HepG2 (cell line): ENCODE measurements around the gene RUSF1. TPM values are rescaled to one million over a fixed set of nuclear protein-coding genes. Genes with fewer than 3 reads are reported as not detected.

Experiments used
- AGO1 ChIP-seq: fragments of 200-400 bp; formaldehyde crosslinking; IDR thresholded peaks from 2 replicates; pipeline ENCODE4 v1.6.1; 2017; ENCODE audit warnings: mild to moderate bottlenecking, low read depth, low read length, moderate library complexity; ENCODE audit not compliant: poor library complexity, severe bottlenecking
- CREB1 ChIP-seq, 2 experiments: fragments of 450-650 bp in 1 of 2; IDR thresholded peaks; 2 replicates each; pipeline ENCODE4 v1.6.1; 2016 to 2017; ENCODE audit warnings: control low read depth in 1 of 2, mild to moderate bottlenecking in 1 of 2, missing compliant biosample characterization in 1 of 2, missing genetic modification characterization in 1 of 2
- POLR2A ChIP-seq, 2 experiments: IDR thresholded peaks; 2 replicates each; pipeline ENCODE4 v1.6.1; 2011; ENCODE audit warnings: low read depth in 2 of 2, low read length in 2 of 2, mild to moderate bottlenecking in 1 of 2, moderate library complexity in 1 of 2; ENCODE audit not compliant: insufficient read depth in 1 of 2
- TCF12 ChIP-seq, 2 experiments: fragments of 450-650 bp in 1 of 2; sonication (generic) in 1 of 2; formaldehyde crosslinking in 1 of 2; IDR thresholded peaks; 2 replicates each; pipeline versions ENCODE4 v1.6.1 to v1.8.0; 2017 to 2022; ENCODE audit warnings: antibody characterized with exemption in 1 of 2, mild to moderate bottlenecking in 1 of 2, missing genetic modification reagents in 1 of 2, moderate library complexity in 1 of 2
- ZBTB20 ChIP-seq: sonication (generic); formaldehyde crosslinking; IDR thresholded peaks from 2 replicates; pipeline ENCODE4 v1.8.1; 2023; ENCODE audit warnings: missing genetic modification reagents, low read depth, mild to moderate bottlenecking, borderline replicate concordance
- ZNF121 ChIP-seq: sonication (generic); formaldehyde crosslinking; IDR thresholded peaks from 2 replicates; pipeline ENCODE4 v1.5.0; 2020; ENCODE audit warnings: mild to moderate bottlenecking, missing genetic modification reagents
- ZNF205 ChIP-seq: IDR thresholded peaks from 2 replicates; pipeline ENCODE4 v1.6.1; 2018; ENCODE audit warnings: missing biosample characterization, missing genetic modification reagents
- ZNF605 ChIP-seq: sonication (generic); formaldehyde crosslinking; IDR thresholded peaks from 2 replicates; pipeline ENCODE4 v1.8.0; 2022; ENCODE audit warnings: mild to moderate bottlenecking, missing genetic modification reagents
- ZNF790 ChIP-seq: sonication (generic); formaldehyde crosslinking; IDR thresholded peaks from 2 replicates; pipeline ENCODE4 v1.8.0; 2022; ENCODE audit warnings: missing genetic modification reagents, mild to moderate bottlenecking, borderline replicate concordance
- polyA plus RNA-seq, 8 experiments: library from polyadenylated mRNA; depleted of rRNA in 3 of 8; stranded (reverse) in 7 of 8; unstranded in 1 of 8; fragments of >200 nt; fragmentation: Illumina TruSeq in 4 of 8; extraction: Trizol in 4 of 8; gene quantifications; 2 replicates each; pipeline versions ENCODE4 v1.2.1 to v1.2.3, GENCODE V29; 2011 to 2016; ENCODE audit warnings: low read depth in 4 of 8, missing spikeins in 1 of 8, mixed read lengths in 1 of 8; ENCODE audit not compliant: insufficient read depth in 1 of 8
- total RNA-seq, 5 experiments: library from RNA; depleted of rRNA; stranded (reverse); fragments of >200 nt; fragmentation: Illumina TruSeq; extraction: Trizol; gene quantifications; 2 replicates each; pipeline ENCODE4 v1.2.3, GENCODE V29; 2016; ENCODE audit warnings: low read depth in 1 of 5
- TF ChIP-seq, protein P1 (sequence below): sonication (generic); formaldehyde crosslinking; IDR thresholded peaks from 2 replicates; pipeline ENCODE4 v1.4.0; 2020; ENCODE audit warnings: low read depth, mild to moderate bottlenecking, missing genetic modification reagents
- TF ChIP-seq, protein P2 (sequence below): IDR thresholded peaks from 2 replicates; pipeline ENCODE4 v1.6.1; 2016; ENCODE audit warnings: missing genetic modification reagents, missing compliant biosample characterization
- TF ChIP-seq, protein P3 (sequence below): sonication (generic); formaldehyde crosslinking; IDR thresholded peaks from 2 replicates; pipeline ENCODE4 v1.4.0; 2020; ENCODE audit warnings: missing genetic modification reagents
- TF ChIP-seq, protein P4 (sequence below): sonication (generic); formaldehyde crosslinking; IDR thresholded peaks from 2 replicates; pipeline ENCODE4 v1.4.0; 2020; ENCODE audit warnings: missing genetic modification reagents
- TF ChIP-seq, protein P5 (sequence below): sonication (generic); formaldehyde crosslinking; IDR thresholded peaks from 2 replicates; pipeline ENCODE4 v1.5.0; 2020; ENCODE audit warnings: mild to moderate bottlenecking, missing genetic modification reagents
- TF ChIP-seq, protein P6 (sequence below): sonication (generic); formaldehyde crosslinking; IDR thresholded peaks from 2 replicates; pipeline ENCODE4 v1.4.0; 2020; ENCODE audit warnings: missing genetic modification reagents, mild to moderate bottlenecking, borderline replicate concordance

The RUSF1 gene
- total and polyA plus RNA-seq, 2 of the 13 experiments (the other 11 are each of a cell fraction or from before 2014, with no cell fraction given), result 40.8 to 50.2 TPM

DNA sequence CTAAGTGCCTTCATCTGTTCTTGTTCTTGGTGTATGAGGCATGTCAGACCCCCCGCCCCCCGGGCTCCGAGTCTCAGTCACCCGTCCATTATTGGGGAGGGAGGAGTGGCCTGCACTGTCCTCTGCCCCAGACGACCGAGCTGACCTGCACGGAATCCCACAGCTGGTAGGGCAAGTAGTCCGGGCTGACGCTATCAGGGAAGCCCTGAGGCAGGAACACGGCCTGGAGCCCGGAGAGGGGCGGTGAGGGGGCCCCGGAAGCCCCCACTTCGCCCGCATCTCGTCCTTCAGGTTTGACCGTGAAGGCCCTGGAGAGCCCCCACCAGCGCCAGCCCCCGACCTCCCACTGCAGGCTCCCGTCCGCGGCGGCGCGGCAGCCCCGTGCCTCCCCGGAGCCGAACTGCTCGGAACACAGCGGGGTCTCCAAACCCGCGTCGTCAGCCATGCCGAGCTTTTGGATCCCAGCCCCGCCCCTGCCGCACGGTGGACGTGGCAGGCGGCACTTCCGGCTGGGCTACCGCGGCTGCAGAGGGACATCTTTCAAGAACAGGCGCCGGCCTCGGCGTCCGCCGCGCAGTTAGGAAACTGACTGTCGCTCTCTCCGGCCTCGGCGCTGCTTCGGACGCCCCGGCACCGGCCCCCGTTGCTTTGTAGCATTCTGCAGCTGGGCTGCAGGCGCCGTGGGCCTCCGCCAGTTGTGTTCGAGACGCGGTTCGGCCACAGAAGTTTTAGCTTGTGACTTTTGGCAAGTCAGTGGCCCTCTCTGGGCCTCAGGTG, at the start of gene RUSF1 (continued):
- TF ChIP-seq ZNF790 (CRISPR knock-in tag) (peak; percentile 82; the same call in 1 of the 2 replicates), ZNF121 (no peak; the same call in none of the 2 replicates), TCF12 (IDR thresholded peaks at IDR 0.05) (no peak), TCF12 (CRISPR knock-in tag; IDR thresholded peaks at IDR 0.05) (peak; percentile 89), AGO1 (peak; percentile 71), ZBTB20 (peak; percentile 90; the same call in 1 of the 2 replicates), POLR2A (IDR thresholded peaks at IDR 0.05; ENCODE audit: insufficient read depth in 1 of 2, low read depth in 2 of 2, low read length in 2 of 2) (peak; percentile 91 to 96), CREB1 (IDR thresholded peaks at IDR 0.05) (peak; percentile 52), CREB1 (CRISPR knock-in tag; IDR thresholded peaks at IDR 0.05) (peak; percentile 79), ZNF605 (CRISPR knock-in tag) (peak; percentile 95), ZNF205 (peak; percentile 94)
- TF ChIP-seq, protein P1, sequence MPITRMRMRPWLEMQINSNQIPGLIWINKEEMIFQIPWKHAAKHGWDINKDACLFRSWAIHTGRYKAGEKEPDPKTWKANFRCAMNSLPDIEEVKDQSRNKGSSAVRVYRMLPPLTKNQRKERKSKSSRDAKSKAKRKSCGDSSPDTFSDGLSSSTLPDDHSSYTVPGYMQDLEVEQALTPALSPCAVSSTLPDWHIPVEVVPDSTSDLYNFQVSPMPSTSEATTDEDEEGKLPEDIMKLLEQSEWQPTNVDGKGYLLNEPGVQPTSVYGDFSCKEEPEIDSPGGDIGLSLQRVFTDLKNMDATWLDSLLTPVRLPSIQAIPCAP, result peak; percentile 55
- TF ChIP-seq, protein P2, sequence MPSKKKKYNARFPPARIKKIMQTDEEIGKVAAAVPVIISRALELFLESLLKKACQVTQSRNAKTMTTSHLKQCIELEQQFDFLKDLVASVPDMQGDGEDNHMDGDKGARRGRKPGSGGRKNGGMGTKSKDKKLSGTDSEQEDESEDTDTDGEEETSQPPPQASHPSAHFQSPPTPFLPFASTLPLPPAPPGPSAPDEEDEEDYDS (CRISPR knock-in tag), result peak; percentile 93
- TF ChIP-seq, protein P3, sequence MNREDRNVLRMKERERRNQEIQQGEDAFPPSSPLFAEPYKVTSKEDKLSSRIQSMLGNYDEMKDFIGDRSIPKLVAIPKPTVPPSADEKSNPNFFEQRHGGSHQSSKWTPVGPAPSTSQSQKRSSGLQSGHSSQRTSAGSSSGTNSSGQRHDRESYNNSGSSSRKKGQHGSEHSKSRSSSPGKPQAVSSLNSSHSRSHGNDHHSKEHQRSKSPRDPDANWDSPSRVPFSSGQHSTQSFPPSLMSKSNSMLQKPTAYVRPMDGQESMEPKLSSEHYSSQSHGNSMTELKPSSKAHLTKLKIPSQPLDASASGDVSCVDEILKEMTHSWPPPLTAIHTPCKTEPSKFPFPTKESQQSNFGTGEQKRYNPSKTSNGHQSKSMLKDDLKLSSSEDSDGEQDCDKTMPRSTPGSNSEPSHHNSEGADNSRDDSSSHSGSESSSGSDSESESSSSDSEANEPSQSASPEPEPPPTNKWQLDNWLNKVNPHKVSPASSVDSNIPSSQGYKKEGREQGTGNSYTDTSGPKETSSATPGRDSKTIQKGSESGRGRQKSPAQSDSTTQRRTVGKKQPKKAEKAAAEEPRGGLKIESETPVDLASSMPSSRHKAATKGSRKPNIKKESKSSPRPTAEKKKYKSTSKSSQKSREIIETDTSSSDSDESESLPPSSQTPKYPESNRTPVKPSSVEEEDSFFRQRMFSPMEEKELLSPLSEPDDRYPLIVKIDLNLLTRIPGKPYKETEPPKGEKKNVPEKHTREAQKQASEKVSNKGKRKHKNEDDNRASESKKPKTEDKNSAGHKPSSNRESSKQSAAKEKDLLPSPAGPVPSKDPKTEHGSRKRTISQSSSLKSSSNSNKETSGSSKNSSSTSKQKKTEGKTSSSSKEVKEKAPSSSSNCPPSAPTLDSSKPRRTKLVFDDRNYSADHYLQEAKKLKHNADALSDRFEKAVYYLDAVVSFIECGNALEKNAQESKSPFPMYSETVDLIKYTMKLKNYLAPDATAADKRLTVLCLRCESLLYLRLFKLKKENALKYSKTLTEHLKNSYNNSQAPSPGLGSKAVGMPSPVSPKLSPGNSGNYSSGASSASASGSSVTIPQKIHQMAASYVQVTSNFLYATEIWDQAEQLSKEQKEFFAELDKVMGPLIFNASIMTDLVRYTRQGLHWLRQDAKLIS (CRISPR knock-in tag), result 0 out of 2 replicates have a peak, but pooled peaks have one; percentile 63
- TF ChIP-seq, protein P4, sequence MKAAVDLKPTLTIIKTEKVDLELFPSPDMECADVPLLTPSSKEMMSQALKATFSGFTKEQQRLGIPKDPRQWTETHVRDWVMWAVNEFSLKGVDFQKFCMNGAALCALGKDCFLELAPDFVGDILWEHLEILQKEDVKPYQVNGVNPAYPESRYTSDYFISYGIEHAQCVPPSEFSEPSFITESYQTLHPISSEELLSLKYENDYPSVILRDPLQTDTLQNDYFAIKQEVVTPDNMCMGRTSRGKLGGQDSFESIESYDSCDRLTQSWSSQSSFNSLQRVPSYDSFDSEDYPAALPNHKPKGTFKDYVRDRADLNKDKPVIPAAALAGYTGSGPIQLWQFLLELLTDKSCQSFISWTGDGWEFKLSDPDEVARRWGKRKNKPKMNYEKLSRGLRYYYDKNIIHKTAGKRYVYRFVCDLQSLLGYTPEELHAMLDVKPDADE (CRISPR knock-in tag), result peak; percentile 72
- TF ChIP-seq, protein P5, sequence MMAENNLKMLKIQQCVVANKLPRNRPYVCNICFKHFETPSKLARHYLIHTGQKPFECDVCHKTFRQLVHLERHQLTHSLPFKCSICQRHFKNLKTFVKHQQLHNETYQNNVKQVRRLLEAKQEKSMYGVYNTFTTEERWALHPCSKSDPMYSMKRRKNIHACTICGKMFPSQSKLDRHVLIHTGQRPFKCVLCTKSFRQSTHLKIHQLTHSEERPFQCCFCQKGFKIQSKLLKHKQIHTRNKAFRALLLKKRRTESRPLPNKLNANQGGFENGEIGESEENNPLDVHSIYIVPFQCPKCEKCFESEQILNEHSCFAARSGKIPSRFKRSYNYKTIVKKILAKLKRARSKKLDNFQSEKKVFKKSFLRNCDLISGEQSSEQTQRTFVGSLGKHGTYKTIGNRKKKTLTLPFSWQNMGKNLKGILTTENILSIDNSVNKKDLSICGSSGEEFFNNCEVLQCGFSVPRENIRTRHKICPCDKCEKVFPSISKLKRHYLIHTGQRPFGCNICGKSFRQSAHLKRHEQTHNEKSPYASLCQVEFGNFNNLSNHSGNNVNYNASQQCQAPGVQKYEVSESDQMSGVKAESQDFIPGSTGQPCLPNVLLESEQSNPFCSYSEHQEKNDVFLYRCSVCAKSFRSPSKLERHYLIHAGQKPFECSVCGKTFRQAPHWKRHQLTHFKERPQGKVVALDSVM (CRISPR knock-in tag), result peak; percentile 80
- TF ChIP-seq, protein P6, sequence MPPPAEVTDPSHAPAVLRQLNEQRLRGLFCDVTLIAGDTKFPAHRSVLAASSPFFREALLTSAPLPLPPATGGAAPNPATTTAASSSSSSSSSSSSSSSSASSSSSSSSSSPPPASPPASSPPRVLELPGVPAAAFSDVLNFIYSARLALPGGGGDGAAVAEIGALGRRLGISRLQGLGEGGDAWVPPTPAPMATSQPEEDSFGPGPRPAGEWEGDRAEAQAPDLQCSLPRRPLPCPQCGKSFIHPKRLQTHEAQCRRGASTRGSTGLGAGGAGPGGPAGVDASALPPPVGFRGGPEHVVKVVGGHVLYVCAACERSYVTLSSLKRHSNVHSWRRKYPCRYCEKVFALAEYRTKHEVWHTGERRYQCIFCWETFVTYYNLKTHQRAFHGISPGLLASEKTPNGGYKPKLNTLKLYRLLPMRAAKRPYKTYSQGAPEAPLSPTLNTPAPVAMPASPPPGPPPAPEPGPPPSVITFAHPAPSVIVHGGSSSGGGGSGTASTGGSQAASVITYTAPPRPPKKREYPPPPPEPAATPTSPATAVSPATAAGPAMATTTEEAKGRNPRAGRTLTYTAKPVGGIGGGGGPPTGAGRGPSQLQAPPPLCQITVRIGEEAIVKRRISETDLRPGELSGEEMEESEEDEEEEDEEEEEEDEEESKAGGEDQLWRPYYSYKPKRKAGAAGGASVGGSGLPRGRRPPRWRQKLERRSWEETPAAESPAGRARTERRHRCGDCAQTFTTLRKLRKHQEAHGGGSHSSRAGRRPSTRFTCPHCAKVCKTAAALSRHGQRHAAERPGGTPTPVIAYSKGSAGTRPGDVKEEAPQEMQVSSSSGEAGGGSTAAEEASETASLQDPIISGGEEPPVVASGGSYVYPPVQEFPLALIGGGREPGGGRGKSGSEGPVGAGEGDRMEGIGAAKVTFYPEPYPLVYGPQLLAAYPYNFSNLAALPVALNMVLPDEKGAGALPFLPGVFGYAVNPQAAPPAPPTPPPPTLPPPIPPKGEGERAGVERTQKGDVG (CRISPR knock-in tag), result peak; percentile 77; the same call in 1 of the 2 replicates
